MM.1S (cell line): ENCODE results near the gene TLE1.

Experiments
- DNase-seq: peaks from one replicate; pipeline ENCODE4 v3.0.0-alpha.2; 2015
- H2AFZ ChIP-seq: fragments of 300-600 bp; sonication (generic); 2 replicates; pipeline ENCODE4 v1.6.0; 2016; ENCODE audit warnings: antibody characterized with exemption, low read length
- H3F3A ChIP-seq: fragments of 300-600 bp; sonication (generic); 2 replicates; pipeline ENCODE4 v1.6.1; 2016; ENCODE audit warnings: mild to moderate bottlenecking, antibody characterized with exemption, low read length, moderate library complexity, mixed read lengths; ENCODE audit not compliant: insufficient read depth
- H3K27ac ChIP-seq: fragments of 300-600 bp; sonication (generic); 2 replicates; pipeline ENCODE4 v1.5.1; 2016; ENCODE audit warnings: mild to moderate bottlenecking, low read length
- H3K27me3 ChIP-seq: fragments of 300-600 bp; sonication (generic); replicated peaks from 2 replicates; pipeline ENCODE4 v1.6.0; 2016; ENCODE audit warnings: low read length; ENCODE audit not compliant: insufficient read depth
- H3K36me3 ChIP-seq: fragments of 300-600 bp; sonication (generic); replicated peaks from 2 replicates; pipeline ENCODE4 v1.6.1; 2016; ENCODE audit warnings: mild to moderate bottlenecking, low read length, mixed read lengths; ENCODE audit not compliant: insufficient read depth
- H3K4me1 ChIP-seq: fragments of 300-600 bp; sonication (generic); 2 replicates; pipeline ENCODE4 v1.6.1; 2016; ENCODE audit warnings: low read length, mixed read lengths
- H3K4me2 ChIP-seq: fragments of 300-600 bp; sonication (generic); 2 replicates; pipeline ENCODE4 v1.6.0; 2016; ENCODE audit warnings: low read depth, low read length
- H3K4me3 ChIP-seq: fragments of 300-600 bp; sonication (generic); 2 replicates; pipeline ENCODE4 v1.5.1; 2016; ENCODE audit warnings: low read length, mixed read lengths
- H3K79me2 ChIP-seq: fragments of 300-600 bp; sonication (generic); 2 replicates; pipeline ENCODE4 v1.6.1; 2016; ENCODE audit warnings: mixed run types, low read length, mixed read lengths
- H3K9ac ChIP-seq: fragments of 300-600 bp; sonication (generic); 2 replicates; pipeline ENCODE4 v1.6.1; 2016; ENCODE audit warnings: low read length, mixed read lengths
- H3K9me2 ChIP-seq: fragments of 300-600 bp; sonication (generic); replicated peaks from 2 replicates; pipeline ENCODE4 v1.6.1; 2016; ENCODE audit warnings: mild to moderate bottlenecking, low read length, mixed read lengths; ENCODE audit not compliant: insufficient read depth
- H3K9me3 ChIP-seq: fragments of 300-600 bp; sonication (generic); replicated peaks from 2 replicates; pipeline ENCODE4 v1.6.1; 2016; ENCODE audit warnings: mild to moderate bottlenecking, low read length, mixed read lengths; ENCODE audit not compliant: insufficient read depth
- H4K20me1 ChIP-seq: fragments of 300-600 bp; sonication (generic); 2 replicates; pipeline ENCODE4 v1.6.1; 2016; ENCODE audit warnings: mild to moderate bottlenecking, low read length, moderate library complexity, mixed read lengths; ENCODE audit not compliant: insufficient read depth
- CTCF ChIP-seq: fragments of 300-600 bp; sonication (generic); IDR thresholded peaks from 2 replicates; pipeline ENCODE4 v1.5.1; 2016; ENCODE audit warnings: antibody characterized with exemption, low read length, mixed read lengths
- EZH2 ChIP-seq: fragments of 300-600 bp; sonication (generic); optimal IDR thresholded peaks from 2 replicates; pipeline ENCODE3; 2017; ENCODE audit warnings: low read depth, mild to moderate bottlenecking, antibody characterized with exemption, low read length, mixed read lengths
- EZH2phosphoT487 ChIP-seq: fragments of 300-600 bp; sonication (generic); IDR thresholded peaks from 2 replicates; pipeline ENCODE4 v1.6.1; 2018; ENCODE audit warnings: antibody characterized with exemption, low read length

Gene TLE1

GRCh38 chr9:81562231-81563019, 126.9 kb downstream of the TLE1 start:
- Histone ChIP-seq H3K79me2 (no peaks in the 10 kb centered on the region), H3K4me1 (no peaks in the 10 kb centered on the region), H3K4me2 (no peak overlapping the region), H3K9me2 (no peaks in the 10 kb centered on the region), H3K27ac (no peak overlapping the region), H3K9me3 (no peaks in the 10 kb centered on the region), H3F3A (no peaks in the 10 kb centered on the region), H3K4me3 (no peak overlapping the region), H3K36me3 (no peaks in the 10 kb centered on the region), H3K9ac (no peak overlapping the region), H3K27me3 (no peaks in the 10 kb centered on the region), H4K20me1 (no peaks in the 10 kb centered on the region), H2AFZ (no peak overlapping the region)
- no peak for TF ChIP-seq CTCF
- no peak for TF ChIP-seq EZH2
- TF ChIP-seq EZH2phosphoT487: no peak
- DNase-seq: no peak

GRCh38 chr9:81560851-81561732, 128.3 kb downstream of the TLE1 start:
- Histone ChIP-seq H3K79me2 (no peaks in the 10 kb centered on the region), H3K4me1 (no peaks in the 10 kb centered on the region), H3K36me3 (no peaks in the 10 kb centered on the region), H4K20me1 (no peaks in the 10 kb centered on the region), H3K27ac (no peak overlapping the region), H3K4me3 (no peak overlapping the region), H3F3A (no peaks in the 10 kb centered on the region), H3K9ac (no peak overlapping the region), H3K9me3 (no peaks in the 10 kb centered on the region), H3K27me3 (no peaks in the 10 kb centered on the region), H2AFZ (no peak overlapping the region), H3K9me2 (no peaks in the 10 kb centered on the region), H3K4me2 (no peak overlapping the region)
- no peak for TF ChIP-seq EZH2
- no peak for TF ChIP-seq EZH2phosphoT487
- no peak for TF ChIP-seq CTCF
- DNase-seq: no peak

- no peaks in the 10 kb centered on the region for H3K36me3 ChIP-seq
- no peaks in the 10 kb centered on the region for H3F3A ChIP-seq
- no peaks in the 10 kb centered on the region for H3K27me3 ChIP-seq
- H3K4me1 ChIP-seq: no peaks in the 10 kb centered on the region
- no peak overlapping the region for H3K9ac ChIP-seq
- H3K9me3 ChIP-seq: no peaks in the 10 kb centered on the region
- DNase-seq: no peak
- H3K9me2 ChIP-seq: no peaks in the 10 kb centered on the region
- H3K79me2 ChIP-seq: no peaks in the 10 kb centered on the region
- TF ChIP-seq CTCF (no peak), EZH2phosphoT487 (no peak)
- no peaks in the 10 kb centered on the region for H4K20me1 ChIP-seq
- no peak overlapping the region for H3K4me3 ChIP-seq
- H3K4me2 ChIP-seq: no peak overlapping the region
- H3K27ac ChIP-seq: no peak overlapping the region
- no peak overlapping the region for H2AFZ ChIP-seq
These were observed 129.6 kb downstream of the TLE1 start for GRCh38 chr9:81559709-81560108.
